ENCODE measurements around the gene FAM240B.

GRCh38 chr9:38718148-38718547 lies 1.8 kb downstream of the FAM240B start:
- TF ChIP-seq NELFE (IDR thresholded peaks at IDR 0.05; ENCODE audit: insufficient read depth, insufficient read length) (no peak), CTCF (IDR thresholded peaks at IDR 0.05 in 2 of 3, conservative IDR thresholded peaks at IDR 0.05 in 1 of 3; ENCODE audit: insufficient read depth in 2 of 3, low read depth in 1 of 3, low read length in 3 of 3) (no peak)

Measured in K562 (cell line).